AG04449 (cell line): Measurements from ENCODE around the gene TUBE1.

Experiments used
- CTCF ChIA-PET: fragments of 350-600 bp; formaldehyde crosslinking; extraction: SDS; loops from one replicate; lab custom pipeline; 2021; ENCODE audit warnings: antibody characterized with exemption; lab: Yijun Ruan, JAX
- POLR2A ChIA-PET: fragments of 400-600, 350-600 bp; formaldehyde crosslinking; extraction: SDS; loops from one replicate; lab custom pipeline; 2020; ENCODE audit warnings: antibody characterized with exemption, inconsistent platforms; lab: Yijun Ruan, JAX
- DNase-seq: peaks from one replicate; pipeline ENCODE4 v3.0.0-alpha.2; 2010; ENCODE audit warnings: low read depth, low spot score
- H3K4me3 ChIP-seq: 2 replicates; pipeline ENCODE4 v1.5.1; 2011; ENCODE audit warnings: low read depth, mild to moderate bottlenecking, control low read depth, low read length
- TF ChIP-seq, protein P1 (sequence below): IDR thresholded peaks from one replicate; pipeline ENCODE4 v1.5.1; 2011; ENCODE audit warnings: mild to moderate bottlenecking, moderate library complexity, low read length, control low read depth, inconsistent platforms; ENCODE audit not compliant: insufficient read depth; ENCODE audit errors: missing control alignments

Gene TUBE1

DNA sequence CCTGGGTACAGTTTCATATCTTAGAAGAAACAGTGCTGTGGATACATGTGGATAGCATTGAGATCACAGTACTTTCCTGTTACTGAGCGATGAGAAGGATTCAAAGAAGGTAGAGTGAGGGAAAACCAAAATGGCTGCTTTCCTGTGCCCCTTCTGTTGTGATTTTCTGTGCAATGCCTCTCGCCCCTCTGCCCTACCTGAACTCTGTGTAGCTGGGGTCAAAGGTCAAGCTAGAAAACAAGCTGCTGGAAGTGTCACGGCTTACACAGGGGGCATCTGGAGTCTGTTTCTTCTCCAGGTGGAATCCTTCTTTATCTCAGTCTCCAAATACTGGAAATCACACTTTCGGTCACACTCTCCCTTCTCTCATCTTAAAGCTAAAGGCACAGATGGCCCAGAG is 60.3 kb downstream of the TUBE1 start:
- no peak overlapping the region for H3K4me3 ChIP-seq
- ChIA-PET CTCF (interaction anchor here (0.8 to 4.8 kb wide), 5 partner anchors 8 to 317 kb away, joined by 3 to 79 read pairs (median 39); no protein-coding TSS in a partner anchor), POLR2A (no interaction called here)
- no peak for DNase-seq
- TF ChIP-seq, protein P1, sequence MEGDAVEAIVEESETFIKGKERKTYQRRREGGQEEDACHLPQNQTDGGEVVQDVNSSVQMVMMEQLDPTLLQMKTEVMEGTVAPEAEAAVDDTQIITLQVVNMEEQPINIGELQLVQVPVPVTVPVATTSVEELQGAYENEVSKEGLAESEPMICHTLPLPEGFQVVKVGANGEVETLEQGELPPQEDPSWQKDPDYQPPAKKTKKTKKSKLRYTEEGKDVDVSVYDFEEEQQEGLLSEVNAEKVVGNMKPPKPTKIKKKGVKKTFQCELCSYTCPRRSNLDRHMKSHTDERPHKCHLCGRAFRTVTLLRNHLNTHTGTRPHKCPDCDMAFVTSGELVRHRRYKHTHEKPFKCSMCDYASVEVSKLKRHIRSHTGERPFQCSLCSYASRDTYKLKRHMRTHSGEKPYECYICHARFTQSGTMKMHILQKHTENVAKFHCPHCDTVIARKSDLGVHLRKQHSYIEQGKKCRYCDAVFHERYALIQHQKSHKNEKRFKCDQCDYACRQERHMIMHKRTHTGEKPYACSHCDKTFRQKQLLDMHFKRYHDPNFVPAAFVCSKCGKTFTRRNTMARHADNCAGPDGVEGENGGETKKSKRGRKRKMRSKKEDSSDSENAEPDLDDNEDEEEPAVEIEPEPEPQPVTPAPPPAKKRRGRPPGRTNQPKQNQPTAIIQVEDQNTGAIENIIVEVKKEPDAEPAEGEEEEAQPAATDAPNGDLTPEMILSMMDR, result no peak

DNA sequence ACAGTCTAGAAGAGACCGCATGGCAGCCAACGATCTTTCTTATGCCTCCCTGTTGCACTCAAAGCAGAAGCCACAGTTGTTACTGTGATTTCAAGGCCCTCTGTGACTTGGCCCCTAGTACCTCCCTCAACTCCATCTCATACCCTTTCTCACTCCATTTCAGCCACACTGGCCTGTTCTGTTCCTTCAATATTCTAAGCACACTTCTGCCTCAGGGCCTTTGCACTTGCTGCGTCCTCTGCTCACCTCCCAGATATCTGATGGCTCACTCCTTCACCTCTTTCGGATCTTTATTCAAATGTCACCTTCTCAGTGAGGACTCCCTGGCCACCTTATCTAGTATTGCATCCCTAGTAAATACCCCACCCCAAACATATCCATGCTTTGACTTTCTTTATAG is 62.8 kb downstream of the TUBE1 start:
- POLR2A ChIA-PET, result no interaction called here
- H3K4me3 ChIP-seq, result no peak overlapping the region
- TF ChIP-seq, protein P1, result no peak
- DNase-seq, result no peak
- CTCF ChIA-PET, result no interaction called here

DNA sequence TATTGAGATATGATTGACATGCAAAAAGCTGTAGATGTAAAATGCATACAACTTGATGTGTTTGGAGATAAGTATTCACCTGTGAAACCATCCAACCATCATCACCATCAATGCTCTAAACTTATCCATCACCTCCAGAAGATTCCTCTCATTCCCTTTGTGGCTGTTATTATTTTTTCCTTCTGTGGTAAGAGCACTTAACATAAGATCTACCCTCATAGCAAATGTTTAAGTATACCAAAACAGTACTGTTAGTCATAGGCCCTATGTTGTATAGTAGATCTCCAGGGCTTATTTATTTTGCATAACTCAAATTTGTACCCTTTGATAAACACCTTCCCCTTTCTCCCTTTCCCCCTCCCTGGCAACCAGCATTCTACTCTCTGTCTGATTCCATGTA is 64.5 kb downstream of the TUBE1 start:
- CTCF ChIA-PET, result interaction anchor here (4.8 kb wide), 1 partner anchor 20 kb away, joined by 28 read pairs; no protein-coding TSS in a partner anchor
- POLR2A ChIA-PET, result no interaction called here
- no peak overlapping the region for H3K4me3 ChIP-seq
- TF ChIP-seq, protein P1, result no peak
- DNase-seq, result no peak

DNA sequence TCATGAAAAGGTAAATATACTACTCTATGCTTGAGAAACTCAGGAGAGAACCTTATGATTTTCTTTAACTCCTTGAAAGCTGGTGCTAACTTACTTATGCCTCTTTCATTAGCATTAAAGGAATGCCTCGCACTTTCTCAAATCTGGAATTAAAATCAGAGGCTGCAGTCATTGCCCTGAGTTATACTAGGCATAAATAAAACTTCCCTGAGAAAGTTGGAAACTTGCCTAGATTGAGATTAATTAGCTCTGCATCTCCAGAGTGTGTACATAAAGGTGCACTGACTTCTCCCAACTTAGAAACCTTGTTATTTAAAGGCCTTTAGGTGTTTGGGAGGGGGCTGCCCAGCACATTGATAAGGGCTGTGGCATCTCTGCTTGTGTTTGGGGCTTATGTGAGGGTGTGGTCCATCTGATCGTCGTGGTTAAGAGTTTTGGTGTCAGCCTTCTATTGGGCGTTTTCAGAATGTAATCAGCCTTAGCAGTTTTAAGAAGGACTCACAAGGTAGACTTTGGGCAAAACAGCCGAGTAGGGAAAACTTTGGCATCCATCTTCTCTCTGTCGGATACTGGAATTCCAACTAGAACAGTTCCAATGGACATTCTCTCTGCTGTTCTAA is 65.5 kb downstream of the TUBE1 start:
- DNase-seq, result no peak
- ChIA-PET POLR2A (no interaction called here), CTCF (interaction anchor here (1.0 to 5.5 kb wide), 5 partner anchors 6 to 24 kb away, joined by 3 to 59 read pairs (median 4); no protein-coding TSS in a partner anchor)
- H3K4me3 ChIP-seq, result no peak overlapping the region
- TF ChIP-seq, protein P1, result no peak
